22Rv1 (cell line): Measurements from ENCODE around the gene SLC7A8.

Experiments used
- ZFX ChIP-seq: fragments of 450-650 bp; IDR thresholded peaks from 2 replicates; pipeline ENCODE4 v1.6.1; 2017; ENCODE audit warnings: antibody characterized with exemption, borderline replicate concordance
- TF ChIP-seq, protein P1 (sequence below): fragments of 450-650 bp; IDR thresholded peaks from 2 replicates; pipeline ENCODE4 v1.5.1; 2017; ENCODE audit warnings: mild to moderate bottlenecking

- TF ChIP-seq, protein P1, sequence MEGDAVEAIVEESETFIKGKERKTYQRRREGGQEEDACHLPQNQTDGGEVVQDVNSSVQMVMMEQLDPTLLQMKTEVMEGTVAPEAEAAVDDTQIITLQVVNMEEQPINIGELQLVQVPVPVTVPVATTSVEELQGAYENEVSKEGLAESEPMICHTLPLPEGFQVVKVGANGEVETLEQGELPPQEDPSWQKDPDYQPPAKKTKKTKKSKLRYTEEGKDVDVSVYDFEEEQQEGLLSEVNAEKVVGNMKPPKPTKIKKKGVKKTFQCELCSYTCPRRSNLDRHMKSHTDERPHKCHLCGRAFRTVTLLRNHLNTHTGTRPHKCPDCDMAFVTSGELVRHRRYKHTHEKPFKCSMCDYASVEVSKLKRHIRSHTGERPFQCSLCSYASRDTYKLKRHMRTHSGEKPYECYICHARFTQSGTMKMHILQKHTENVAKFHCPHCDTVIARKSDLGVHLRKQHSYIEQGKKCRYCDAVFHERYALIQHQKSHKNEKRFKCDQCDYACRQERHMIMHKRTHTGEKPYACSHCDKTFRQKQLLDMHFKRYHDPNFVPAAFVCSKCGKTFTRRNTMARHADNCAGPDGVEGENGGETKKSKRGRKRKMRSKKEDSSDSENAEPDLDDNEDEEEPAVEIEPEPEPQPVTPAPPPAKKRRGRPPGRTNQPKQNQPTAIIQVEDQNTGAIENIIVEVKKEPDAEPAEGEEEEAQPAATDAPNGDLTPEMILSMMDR = no peak
- no peak for TF ChIP-seq ZFX
Measured at GRCh38 chr14:23105348-23105824, 78.1 kb downstream of the SLC7A8 start.
